NB4 (cell line): ENCODE results near the gene CRISPLD2.

Experiments
- POLR2A ChIP-seq: IDR thresholded peaks from 2 replicates; pipeline ENCODE4 v1.6.1; 2011; ENCODE audit warnings: mild to moderate bottlenecking; ENCODE audit not compliant: insufficient read length; ENCODE audit errors: extremely low read depth
- TF ChIP-seq, protein P1 (sequence below): IDR thresholded peaks from one replicate; pipeline ENCODE4 v1.5.1; 2012; ENCODE audit warnings: low read depth, low read length
- TF ChIP-seq, protein P2 (sequence below): IDR thresholded peaks from 2 replicates; pipeline ENCODE4 v1.6.1; 2011; ENCODE audit warnings: low read depth, low read length

DNA sequence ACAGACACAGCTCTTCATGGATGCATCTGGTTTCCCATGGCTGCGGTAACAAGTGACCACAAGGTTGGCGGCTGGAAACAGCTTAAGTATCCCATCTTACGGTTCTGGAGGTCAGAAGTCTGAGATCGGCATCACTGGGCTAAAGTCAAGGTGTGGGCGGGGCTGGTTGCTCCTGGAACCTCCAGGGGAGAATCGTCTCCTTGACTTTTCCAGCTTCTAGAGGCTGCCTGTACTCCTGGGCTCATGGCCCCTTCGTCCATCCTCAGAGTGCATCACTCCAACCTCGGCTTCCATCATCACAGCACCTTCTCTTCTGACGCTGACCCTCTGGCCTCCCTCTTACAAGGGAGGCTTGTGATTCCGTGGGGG, 12.9 kb upstream of the CRISPLD2 start:
- TF ChIP-seq, protein P1, sequence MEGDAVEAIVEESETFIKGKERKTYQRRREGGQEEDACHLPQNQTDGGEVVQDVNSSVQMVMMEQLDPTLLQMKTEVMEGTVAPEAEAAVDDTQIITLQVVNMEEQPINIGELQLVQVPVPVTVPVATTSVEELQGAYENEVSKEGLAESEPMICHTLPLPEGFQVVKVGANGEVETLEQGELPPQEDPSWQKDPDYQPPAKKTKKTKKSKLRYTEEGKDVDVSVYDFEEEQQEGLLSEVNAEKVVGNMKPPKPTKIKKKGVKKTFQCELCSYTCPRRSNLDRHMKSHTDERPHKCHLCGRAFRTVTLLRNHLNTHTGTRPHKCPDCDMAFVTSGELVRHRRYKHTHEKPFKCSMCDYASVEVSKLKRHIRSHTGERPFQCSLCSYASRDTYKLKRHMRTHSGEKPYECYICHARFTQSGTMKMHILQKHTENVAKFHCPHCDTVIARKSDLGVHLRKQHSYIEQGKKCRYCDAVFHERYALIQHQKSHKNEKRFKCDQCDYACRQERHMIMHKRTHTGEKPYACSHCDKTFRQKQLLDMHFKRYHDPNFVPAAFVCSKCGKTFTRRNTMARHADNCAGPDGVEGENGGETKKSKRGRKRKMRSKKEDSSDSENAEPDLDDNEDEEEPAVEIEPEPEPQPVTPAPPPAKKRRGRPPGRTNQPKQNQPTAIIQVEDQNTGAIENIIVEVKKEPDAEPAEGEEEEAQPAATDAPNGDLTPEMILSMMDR = no peak
- TF ChIP-seq POLR2A = no peak
- TF ChIP-seq, protein P2, sequence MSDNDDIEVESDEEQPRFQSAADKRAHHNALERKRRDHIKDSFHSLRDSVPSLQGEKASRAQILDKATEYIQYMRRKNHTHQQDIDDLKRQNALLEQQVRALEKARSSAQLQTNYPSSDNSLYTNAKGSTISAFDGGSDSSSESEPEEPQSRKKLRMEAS = no peak
